ENCODE data around the gene NRM.
"Not testable (repeated sequence)": the region's sequence is repeated elsewhere in the genome, so short reads cannot be mapped to it uniquely, and the experiment has no call there.

NRM gene

GRCh38 chr6:30690403-30691207 lies at the start of gene NRM:
NRM (minus strand) TSS chr6:30690984; CDS start chr6:30690974, 10 bp downstream.
- peak; percentile 51 to 66 for DNase-seq (ENCODE audit: extremely low read depth in 1 of 2, low read depth in 1 of 2)

GRCh38 chr6:30740540-30740870 lies 49.7 kb upstream of the NRM start:
- no peak for DNase-seq (ENCODE audit: extremely low read depth in 1 of 2, low read depth in 1 of 2)

GRCh38 chr6:30738532-30738931 lies 47.7 kb upstream of the NRM start:
- DNase-seq (ENCODE audit: extremely low read depth in 1 of 2, low read depth in 1 of 2) = no peak

GRCh38 chr6:30735668-30736314 lies 45.0 kb upstream of the NRM start:
- no peak for DNase-seq (ENCODE audit: extremely low read depth in 1 of 2, low read depth in 1 of 2)

GRCh38 chr6:30732237-30732943 lies 41.6 kb upstream of the NRM start:
- no peak for DNase-seq (ENCODE audit: extremely low read depth in 1 of 2, low read depth in 1 of 2)

GRCh38 chr6:30730601-30731435 lies 40.0 kb upstream of the NRM start:
- peak; percentile 69 to 78 for DNase-seq (ENCODE audit: extremely low read depth in 1 of 2, low read depth in 1 of 2)

- DNase-seq (ENCODE audit: extremely low read depth in 1 of 2, low read depth in 1 of 2) = no peak
These were observed 37.3 kb upstream of the NRM start for GRCh38 chr6:30727920-30728553.

GRCh38 chr6:30726506-30727413 lies 36.0 kb upstream of the NRM start:
- no peak for DNase-seq (ENCODE audit: extremely low read depth in 1 of 2, low read depth in 1 of 2)

GRCh38 chr6:30725713-30726505 lies 35.1 kb upstream of the NRM start:
- DNase-seq (ENCODE audit: extremely low read depth in 1 of 2, low read depth in 1 of 2) = no peak

GRCh38 chr6:30724906-30725667 lies 34.3 kb upstream of the NRM start:
- DNase-seq (ENCODE audit: extremely low read depth in 1 of 2, low read depth in 1 of 2) = no peak

GRCh38 chr6:30723843-30724741 lies 33.3 kb upstream of the NRM start:
- DNase-seq (ENCODE audit: extremely low read depth in 1 of 2, low read depth in 1 of 2) = not testable (repeated sequence)

- not testable (repeated sequence) for DNase-seq (ENCODE audit: extremely low read depth in 1 of 2, low read depth in 1 of 2)
These were observed 32.5 kb upstream of the NRM start for GRCh38 chr6:30723159-30723842.

- no peak for DNase-seq (ENCODE audit: extremely low read depth in 1 of 2, low read depth in 1 of 2)
These were observed 31.7 kb upstream of the NRM start for GRCh38 chr6:30722280-30723112.

- DNase-seq (ENCODE audit: extremely low read depth in 1 of 2, low read depth in 1 of 2) = not testable (repeated sequence)
These were observed 31.2 kb upstream of the NRM start for GRCh38 chr6:30722025-30722279.

- DNase-seq (ENCODE audit: extremely low read depth in 1 of 2, low read depth in 1 of 2) = peak; percentile 86 to 89
These were observed 30.6 kb upstream of the NRM start for GRCh38 chr6:30721198-30722024.
